Anterior cingulate cortex (tissue), 58 donors: ENCODE measurements around the gene P2RY4.
"Not testable (repeated sequence)": the region's sequence is repeated elsewhere in the genome, so short reads cannot be mapped to it uniquely, and the experiment has no call there.

Experiments used
- DNase-seq, 58 donors: peaks; one replicate each; lab custom pipeline; 2025; lab: John Stamatoyannopoulos, UW

P2RY4 gene

DNA sequence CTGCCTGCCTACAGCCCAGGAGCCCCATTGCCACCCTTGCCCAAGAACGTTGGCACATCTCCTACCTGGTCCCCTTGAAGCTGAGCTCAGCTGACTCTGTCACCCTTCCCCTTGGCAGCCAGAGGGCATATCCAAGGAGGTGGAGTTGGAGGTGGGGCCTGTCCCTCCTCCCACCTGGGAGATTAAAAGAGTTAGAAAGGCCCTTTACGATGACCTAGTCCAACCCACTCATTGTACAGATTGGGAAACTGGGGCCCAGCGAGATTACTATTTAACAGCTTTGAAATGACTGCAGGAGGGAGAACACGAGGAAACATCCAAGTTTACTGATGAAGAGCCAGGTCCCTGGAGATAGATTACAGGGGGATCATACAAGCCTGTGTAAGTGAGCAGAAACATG, at the start of gene P2RY4:
TSS of gene P2RY4 (minus strand) at position 101 of the 400 bp plus-strand sequence. CDS start 580 bp downstream, outside the sequence.
- DNase-seq, result no peak

DNA sequence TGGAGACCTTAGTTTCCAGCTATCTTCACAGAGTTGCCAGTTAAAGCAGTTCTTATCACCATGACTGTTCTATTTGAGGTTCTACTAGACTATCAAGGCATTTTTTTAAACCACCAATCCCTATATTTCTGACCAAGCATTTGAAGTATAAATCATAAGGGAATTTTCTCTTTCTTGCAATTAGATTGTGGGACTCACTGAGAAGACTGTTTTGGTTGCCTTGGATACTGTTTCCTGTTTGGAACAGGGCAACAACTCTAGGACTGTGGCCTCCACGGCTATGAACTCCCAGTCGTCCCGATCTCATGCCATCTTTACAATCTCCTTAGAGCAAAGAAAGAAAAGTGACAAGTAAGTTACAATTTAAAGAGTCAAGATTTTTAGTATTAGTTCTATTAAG, 41.7 kb upstream of the P2RY4 start:
- DNase-seq, result no peak

DNA sequence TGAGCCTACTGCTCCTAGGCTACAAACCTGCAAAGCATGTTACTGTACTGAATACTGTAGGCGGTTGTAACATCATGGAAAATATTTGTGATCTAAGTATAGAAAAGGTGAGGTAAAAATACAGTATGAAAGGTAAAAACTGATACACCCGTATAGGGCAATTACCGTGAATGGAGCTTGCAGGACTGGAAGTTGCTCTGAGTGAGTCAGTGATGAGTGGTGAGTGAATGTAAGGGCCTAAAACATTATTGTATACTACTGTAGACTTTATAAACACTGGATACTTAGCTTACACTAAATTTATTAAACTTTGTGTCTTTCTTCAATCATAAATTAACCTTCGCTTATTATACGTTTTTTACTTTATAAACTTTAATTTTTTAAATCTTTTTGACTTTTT, 33.6 kb upstream of the P2RY4 start:
- DNase-seq, result no peak

DNA sequence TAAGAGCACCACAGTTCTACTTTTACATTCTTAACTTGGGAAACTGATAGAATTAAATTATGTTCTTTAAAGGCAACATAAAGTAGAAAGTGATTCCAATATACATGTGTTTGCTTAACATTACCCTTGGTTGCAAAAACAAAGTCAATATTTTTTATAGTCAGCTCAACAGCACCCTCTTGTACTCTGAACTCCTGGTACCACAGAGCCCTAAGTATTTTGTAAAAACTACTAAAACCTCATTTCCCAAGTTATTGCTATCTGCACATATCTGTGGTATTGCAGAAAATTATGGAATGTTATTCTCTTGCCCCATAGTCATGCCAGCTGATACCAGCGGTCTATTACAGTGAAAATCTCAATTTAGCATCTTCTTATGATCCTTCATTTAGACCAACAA, 32.8 kb upstream of the P2RY4 start:
- no peak for DNase-seq

DNA sequence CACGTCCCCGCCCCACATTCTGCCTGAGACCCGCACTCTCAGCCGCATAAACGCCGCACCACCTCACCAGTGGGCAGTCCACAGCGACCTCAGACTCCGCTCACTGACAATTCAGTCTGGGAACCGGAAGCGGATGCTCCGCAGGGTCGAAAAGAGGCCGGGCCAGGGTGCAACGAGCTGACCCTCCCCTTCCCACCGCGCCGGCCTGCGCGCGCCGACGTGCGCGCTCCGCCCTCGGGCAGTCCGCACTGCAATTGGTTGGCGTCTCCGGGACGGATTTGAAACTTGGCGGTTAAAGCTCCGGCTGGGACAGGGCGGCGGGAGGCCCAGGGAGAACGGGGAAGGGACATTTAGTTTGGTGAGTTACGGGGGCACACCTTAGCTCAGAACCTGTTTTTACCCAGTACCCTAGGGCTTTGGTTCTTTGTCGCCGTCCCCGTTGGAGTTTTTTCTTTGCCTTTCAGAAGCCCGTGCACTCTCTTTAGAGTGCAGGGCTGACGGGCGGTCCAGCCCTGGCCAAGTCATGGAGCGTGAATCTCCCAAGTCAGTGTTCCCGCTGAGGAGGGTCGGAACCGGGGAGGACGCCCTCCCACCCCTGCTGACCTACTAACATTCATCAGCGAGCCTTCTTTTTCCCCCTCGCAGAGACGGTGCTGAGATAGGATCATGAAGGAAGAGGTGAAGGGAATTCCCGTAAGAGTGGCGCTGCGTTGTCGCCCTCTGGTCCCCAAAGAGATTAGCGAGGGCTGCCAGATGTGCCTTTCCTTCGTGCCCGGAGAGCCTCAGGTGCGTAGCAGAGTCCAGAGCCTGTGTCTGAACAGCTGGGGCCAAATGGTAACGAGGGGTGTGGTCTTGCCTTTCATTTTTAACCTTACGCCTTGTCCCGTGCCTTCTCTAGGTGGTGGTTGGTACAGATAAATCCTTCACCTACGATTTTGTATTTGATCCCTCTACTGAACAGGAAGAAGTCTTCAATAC, 30.1 kb upstream of the P2RY4 start, which contains the start of the genes KIF4A and PDZD11:
TSS of gene KIF4A (plus strand) at position 312 of the 978 bp plus-strand sequence. CDS start at position 667, 355 bp downstream.
TSS of gene PDZD11 (minus strand) at position 135 of the 978 bp plus-strand sequence. CDS start 586 bp downstream, outside the sequence.
- peak in 56 of 58 donors; percentile 1 to 79 (median 51) for DNase-seq

DNA sequence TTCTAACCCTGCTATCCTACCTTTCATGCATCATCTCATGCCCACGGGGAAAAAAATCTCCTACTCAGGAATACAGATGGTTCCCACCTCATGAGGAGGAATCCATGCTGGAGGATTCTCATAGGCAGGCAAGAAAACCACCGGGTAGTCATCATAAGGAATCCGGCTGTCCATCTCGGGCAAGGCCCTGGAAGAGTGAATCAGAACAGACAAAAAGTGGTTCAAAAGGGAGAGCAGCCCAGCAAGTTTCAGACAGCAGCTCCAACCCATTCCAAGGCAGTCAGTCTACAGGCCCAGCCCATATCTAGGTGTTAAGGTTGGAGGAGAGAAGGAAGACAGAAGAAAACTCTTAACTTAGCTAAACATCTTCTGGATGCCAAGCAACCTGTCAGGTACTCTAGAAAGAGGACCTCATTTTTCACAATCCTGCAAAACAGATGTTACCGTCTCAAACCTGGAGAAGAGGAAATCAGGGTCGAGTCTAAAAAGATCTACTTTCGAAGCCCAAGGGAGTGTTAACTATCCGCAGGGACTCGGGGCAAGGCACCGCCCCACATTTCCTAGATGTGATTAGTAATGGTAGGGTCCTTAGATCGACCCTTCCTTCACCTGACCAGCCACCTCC, 29.3 kb upstream of the P2RY4 start:
- no peak for DNase-seq

DNA sequence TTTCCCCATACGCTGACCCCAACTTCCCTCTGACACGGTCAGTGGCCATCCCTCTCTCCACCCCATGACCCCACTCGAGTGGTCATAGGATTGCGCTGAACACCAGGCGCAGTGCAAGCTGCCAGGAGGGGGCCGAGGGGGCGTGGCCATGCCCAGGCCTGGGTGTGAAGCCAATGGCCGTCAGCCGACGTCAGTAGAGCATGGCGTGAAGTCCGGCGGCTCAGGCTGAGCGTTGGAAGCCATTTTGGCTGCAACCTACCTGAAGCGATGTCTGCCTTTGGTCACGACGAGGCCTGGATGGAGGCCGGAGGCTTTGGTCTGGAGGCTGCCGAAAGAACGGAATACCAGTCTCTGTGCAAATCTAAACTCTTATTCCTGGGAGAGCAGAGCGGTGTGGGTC, 21.9 kb upstream of the P2RY4 start, which contains the start of gene RAB41:
TSS of gene RAB41 (plus strand) at position 222 of the 400 bp plus-strand sequence. CDS start at position 268, 46 bp downstream.
- no peak for DNase-seq

DNA sequence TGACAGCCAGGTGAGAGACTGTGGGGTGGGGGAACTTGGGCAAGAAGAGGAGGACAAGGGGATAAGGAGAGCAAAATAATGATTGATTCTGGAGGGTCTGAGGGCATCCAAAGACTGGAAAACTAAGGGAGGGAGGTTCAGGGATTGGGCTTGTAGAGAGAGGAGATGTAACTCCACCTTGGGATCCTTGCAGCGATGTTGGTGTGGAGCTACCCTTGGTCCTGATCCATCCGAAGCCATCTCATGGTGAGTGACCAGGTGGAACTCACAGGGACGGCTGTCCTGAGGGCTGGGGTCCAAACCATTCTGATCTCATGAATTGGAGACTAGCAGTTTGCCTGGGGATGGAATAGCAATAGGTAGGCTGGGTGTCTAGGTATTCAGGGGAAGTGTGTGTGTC, 20.6 kb upstream of the P2RY4 start:
- no peak for DNase-seq

DNA sequence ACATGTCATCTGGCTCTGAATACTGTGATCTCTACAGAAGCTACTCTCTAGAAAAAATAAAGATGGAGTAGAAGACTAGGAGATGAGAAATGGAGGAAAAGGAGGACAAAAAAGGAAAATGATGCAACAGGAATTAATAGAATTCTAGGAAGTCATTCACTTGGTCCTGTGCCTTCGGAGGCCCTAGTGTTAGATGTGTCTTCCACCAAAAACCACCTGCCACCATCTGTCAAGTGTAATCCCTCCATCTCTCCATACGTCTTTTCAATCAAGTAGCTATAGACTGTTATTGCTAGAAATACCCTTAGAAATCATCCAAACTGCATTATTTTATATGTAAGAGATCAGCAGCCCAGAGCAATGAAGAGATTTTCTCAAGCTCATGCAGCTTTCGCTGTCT, 19.1 kb upstream of the P2RY4 start:
- no peak for DNase-seq

DNA sequence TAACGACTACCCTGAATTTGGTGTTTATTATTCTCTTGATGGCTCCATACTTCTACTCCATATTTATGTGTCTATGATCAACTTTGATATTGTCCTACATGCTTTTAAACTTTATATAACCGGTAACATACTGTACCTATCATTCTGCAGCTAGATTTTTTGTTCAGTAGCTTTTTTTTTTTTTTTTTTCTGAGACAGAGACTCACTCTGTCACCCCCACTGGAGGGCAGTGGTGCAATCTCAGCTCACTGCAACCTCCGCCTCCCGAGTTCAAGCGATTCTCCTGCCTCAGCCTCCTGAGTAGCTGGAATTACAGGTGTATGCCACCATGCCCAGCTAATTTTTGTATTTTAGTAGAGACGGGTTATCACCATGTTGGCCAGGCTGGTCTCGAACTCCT, 14.0 kb upstream of the P2RY4 start:
- DNase-seq, result not testable (repeated sequence)

DNA sequence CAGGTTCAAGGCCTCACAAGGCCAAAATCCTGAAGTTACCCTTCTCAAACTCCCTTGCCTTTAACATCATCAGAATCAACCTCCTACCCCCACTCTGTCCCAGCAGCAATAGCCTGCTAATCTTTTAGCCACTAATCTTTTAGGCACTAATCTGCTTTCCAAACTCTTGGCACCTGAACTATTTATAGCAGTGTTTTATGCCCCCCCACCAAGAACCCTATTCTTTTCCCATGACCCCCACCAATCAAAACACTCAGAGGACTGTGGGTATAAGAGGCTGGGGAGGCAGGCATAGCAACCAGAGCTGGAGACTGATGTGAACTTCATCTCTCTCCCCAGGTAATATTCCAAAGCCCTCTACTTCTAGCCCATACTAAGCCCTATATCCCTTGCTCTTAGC, 8.0 kb upstream of the P2RY4 start, which contains the start of gene ARR3:
TSS of gene ARR3 (plus strand) at position 301 of the 400 bp plus-strand sequence. CDS start 1,052 bp downstream, outside the sequence.
- DNase-seq, result no peak

DNA sequence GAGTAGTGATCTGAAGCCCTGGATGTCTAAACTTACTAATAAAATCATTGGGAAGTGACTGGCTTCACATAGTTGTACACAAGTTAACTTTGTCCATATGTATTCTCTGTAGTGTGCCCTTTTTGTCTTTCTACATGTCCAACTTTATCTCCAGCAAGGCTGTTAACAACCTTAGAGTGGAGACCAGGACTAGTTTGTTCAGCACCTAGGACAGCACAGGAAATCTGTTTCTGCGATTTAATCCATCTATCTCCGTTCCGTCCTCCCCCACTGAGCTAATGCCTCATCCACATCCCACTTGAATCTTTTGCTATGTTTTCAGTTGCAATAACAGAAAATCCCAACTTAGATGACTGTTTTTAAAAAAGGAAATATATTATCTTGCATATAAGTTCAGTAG, 4.8 kb upstream of the P2RY4 start:
- no peak for DNase-seq

DNA sequence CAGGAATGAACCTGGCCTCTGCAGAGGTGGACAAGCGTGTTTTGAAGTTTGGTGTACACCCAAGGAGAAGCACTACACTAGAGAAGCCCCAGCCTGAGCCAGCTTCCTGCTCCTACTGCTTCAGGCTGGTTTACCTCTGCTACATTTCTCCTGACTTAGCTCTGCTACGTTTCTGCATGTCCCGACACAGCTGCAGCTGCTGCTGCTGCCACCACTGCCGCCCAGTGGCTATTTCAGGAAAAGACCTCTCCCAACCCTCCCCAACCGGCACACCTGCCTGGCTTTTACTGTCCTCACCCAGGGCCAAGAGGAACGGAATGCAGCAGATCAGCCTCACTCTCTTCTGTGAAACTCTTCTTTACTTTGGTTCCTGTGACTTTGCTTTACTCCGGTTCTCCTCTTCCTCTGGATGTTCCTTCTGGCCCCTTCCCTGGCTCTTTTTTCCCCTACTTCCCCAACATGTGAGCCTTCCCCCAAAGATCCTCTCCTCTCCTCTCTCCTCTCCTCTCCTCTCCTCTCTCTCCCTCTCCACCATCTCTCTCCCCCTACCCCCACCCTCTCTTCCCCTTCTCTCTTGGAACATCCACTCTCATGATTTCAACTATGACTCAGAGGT, 3.1 kb upstream of the P2RY4 start:
- DNase-seq, result peak in 13 of 58 donors; percentile 0 to 8 (median 1)

DNA sequence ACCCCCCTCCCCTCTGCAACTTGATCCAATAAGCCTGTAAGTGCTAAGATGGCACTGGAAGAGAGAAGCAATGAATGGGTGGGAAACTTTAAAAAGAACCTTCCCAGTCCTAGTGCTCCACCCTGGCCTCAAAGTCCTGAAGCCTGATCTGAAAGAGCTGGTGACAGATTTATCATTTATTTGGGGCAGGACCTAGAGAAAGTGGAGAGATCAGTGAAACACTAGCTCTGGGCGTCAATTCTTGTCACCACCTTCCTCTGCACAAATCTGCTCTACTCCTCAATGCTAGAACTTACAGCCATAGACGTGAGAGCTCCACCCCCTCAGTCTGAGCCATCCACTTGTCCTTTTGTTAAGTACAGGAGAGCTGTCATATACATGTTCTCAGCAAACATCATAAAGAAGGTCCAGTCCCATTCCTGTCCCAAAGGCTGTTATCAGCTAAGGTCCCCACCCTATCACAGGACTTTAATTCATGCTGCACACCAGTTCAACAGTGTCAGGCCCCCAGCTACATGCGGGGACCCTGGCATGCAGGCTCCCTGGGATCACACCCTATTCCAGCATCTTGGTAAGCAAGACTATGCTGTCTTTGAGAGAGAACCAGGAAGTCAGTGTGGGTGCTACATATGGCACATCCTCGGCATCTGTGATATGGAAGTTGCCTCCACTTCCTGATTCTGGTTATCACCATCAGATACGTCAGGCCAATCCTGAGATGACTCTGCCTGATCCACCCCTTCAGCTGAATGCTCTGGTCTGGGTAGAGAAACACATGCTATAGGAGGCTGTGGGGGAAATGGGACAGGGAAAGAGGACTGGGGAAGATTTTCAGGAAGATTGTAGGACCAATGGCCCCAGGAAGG, 2.3 kb downstream of the P2RY4 start:
- no peak for DNase-seq

DNA sequence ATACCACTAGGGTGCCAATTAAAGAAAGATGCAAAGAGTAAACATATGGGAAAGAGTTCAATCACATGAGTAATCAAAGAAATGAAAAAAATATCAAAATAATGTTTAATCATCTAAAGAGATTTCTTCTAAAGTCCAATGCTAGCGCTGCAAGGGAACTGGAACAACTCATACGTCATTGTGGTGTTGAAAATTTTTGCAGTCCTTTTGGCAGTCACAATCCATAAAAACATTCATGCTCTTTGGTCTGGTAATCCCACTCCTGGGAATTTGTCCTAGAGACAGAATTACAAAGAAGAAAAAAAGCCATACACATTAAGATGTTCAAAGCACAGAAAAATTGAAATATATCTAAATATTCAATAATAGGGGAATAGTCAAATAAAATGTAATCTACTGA, 4.6 kb downstream of the P2RY4 start:
- no peak for DNase-seq

DNA sequence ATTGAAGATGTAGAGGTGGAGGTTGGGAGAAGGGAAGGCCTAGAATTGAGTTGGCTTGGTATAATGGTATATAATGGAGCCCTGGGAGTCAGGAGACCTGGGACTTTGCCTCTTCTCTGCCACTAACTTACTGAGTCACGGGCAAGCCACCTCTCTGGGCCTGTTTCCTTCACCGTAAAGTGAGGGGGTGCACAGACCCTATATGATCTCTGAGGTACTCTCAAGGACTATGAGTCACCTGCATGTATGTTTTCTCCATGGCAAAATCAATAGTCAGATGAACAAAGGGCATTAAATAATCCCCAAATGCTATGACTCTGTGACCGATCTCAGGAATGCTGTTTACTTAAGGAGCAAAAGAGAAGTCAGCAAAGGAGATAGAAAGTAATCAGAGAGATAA, 5.1 kb downstream of the P2RY4 start:
- DNase-seq, result no peak

DNA sequence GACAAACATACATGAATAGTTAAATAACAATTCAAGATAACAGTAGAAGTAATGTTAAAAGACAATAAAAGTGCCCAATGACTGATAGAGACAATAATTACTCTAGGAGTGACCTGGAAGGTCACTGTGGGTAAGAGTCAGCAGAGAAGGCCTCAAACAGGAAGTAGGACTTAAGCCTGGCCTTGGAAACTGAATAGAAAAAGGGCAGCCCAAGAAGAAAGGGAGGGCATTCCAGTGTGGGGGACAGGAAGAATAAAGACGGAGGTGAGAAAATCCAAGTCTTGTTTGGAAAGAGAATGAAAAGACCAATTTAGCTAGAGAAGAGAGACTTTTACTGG, 6.0 kb downstream of the P2RY4 start:
- no peak for DNase-seq

DNA sequence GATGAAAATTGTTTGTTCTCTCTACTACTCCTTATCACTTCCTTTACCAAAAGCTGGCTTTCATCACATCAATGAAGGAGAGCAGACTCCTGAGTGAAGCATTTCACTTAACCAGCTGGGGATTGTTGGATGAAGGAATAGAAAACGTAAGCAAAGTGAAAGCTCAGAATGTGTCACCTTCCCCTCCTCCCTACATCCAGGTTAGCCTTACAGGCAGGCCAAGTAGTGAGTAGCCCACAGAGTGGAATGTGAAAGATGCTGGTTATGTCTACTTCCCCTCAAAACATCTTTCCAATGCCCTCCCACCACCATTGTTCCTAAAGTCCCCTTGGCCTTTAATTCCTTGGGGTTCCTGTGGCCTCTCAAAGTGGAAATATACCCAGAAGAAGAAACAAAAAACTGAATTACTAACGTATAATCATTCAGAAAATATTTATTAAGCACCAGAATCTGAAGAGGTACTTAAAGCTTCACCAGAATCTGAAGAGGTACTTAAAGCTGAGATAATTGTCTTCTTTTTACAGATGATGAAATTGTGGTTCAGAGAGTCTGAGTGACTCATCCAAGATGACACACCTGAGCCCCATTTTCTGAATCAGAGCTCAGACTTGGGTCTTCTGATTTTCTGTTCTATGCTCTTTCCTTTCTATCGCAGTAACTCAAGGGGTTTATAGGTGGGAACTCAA, 6.5 kb downstream of the P2RY4 start:
- DNase-seq, result no peak

DNA sequence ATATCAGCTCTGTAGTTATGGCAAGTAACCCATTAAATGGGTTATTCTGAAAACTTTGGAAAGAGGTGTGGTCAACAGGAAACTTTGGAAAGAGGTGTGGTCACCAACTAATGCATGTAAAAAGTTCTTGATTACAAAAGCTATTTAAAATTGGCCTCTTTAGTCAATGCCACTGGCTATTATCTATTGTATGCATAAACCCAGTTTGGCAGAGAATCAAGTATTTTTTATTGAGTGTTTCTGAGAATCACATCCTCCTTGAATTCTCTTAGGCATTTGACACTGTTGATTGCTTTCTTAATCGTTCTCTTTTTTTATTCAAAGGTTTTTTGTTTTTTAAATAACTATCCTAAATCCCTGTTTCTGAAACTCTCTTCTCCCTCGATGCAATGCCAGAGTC, 7.5 kb downstream of the P2RY4 start:
- no peak for DNase-seq
